Endothelial cell of hepatic sinusoid (primary cell): ENCODE data around the gene SEMA4A.
"Not testable (repeated sequence)": the region's sequence is repeated elsewhere in the genome, so short reads cannot be mapped to it uniquely, and the experiment has no call there.

Experiments
- in situ Hi-C: cut with HindIII; loops from 2 replicates; pipeline ENCODE4 v1.10.0; 2017; ENCODE audit warnings: low sequenced_read_pairs

SEMA4A gene

GRCh38 chr1:156155756-156156510 is 2.5 kb downstream of the SEMA4A start:
- in situ Hi-C loops, result no loop called here

DNA sequence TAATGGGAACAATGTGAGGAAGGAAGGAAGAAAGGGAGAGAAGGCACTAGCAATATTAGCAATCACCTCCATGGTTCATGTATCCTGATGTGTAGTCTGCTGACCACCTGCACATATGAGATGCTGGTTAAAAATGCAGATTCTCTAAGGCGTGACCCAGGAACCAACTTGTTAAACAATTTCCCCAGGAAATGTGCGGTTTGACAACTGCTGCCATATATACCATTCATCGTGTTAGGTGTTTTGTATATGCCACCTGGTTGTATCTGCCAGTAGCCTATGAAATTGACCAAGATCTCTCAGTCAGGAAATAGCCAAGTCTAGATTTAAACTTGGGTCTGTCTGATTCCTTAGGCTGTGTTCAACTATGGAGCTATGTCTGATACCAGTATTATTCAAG is 4.1 kb downstream of the SEMA4A start:
- in situ Hi-C loops, result no loop called here

- in situ Hi-C loops, result no loop called here
Observed at GRCh38 chr1:156157966-156158365, 4.6 kb downstream of the SEMA4A start.

DNA sequence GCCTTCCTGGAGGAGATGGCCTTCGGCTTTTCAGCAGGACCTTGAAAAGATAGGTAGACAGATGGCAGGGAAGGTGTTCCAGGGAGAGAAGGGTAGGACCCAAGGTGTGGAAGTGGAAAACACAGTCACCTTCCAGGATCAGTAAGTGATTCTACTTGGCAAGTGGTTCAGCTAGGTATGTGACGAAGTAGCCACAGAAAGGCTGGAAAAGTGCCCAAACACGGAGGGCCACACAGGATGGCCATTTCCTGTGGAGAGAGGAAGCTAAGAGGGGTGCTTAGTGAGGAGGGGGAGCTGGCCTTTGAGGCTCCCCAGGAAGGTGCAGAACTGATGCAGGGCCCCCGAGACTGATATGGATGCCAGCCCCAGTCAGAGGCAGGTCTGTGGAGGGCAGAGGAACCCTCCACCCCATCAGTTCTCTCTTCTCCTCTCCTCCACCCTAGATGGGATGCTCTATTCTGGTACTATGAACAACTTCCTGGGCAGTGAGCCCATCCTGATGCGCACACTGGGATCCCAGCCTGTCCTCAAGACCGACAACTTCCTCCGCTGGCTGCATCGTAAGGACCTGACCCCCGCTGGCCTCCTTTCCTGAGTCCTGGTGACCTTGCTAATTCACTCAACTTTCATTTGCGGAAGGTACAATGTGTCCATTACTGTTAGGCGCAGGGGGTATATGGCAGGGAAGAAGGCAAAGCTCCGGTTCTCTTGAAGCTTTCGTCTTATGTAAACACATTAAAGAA is 6.8 kb downstream of the SEMA4A start:
- in situ Hi-C loops, result loop anchor here (10.0 kb wide), 1 partner anchor 65 kb away; no protein-coding TSS in a partner anchor

DNA sequence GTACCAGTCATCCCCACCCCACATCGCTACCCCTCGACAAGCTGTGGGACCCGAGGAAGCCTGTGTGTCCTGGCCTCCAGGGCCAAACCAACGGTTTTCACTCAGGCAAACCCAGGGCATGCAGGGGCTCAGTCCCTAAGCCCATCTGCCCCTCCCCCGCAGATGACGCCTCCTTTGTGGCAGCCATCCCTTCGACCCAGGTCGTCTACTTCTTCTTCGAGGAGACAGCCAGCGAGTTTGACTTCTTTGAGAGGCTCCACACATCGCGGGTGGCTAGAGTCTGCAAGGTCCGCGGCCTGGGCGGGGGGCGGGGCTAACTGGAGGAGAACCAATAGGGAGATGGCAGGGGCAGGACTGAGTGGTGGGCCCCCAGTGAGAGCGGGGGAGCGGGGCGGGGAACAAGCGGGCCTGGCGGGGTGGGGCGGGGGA is 7.4 kb downstream of the SEMA4A start:
- in situ Hi-C loops, result loop anchor here (10.0 kb wide), 1 partner anchor 64 kb away; no protein-coding TSS in a partner anchor

DNA sequence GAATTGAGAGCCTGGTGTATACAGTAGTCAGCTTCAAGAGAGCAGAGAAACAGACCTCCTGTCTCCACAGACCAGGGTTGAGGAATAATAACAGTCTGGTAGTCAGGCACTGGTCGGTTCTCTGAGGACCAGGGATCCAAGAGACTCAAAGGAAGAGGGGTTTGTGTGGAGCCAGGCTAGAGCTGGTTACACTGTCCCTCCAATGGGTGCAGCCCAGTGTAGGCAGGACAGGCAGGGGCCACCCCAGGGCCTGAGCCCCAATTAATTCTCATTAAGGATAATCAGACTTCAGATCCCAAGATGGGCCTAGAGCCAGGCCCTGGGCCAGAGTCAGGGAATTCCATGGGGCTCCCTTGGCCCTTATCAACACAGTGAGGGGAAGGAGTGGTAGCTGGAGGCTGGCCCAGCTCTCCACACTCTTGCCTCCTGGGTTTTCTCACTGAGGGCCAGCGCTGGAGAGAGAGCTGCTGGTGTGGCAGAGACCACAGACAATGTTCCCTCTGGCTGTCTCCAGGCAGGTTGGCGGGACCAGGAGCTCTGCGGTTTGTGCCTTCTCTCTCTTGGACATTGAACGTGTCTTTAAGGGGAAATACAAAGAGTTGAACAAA is 9.1 kb downstream of the SEMA4A start:
- in situ Hi-C loops, result loop anchor here (10.0 kb wide), 1 partner anchor 62 kb away; no protein-coding TSS in a partner anchor

GRCh38 chr1:156163712-156164111 is 10.3 kb downstream of the SEMA4A start:
- in situ Hi-C loops, result loop anchor here (10.0 kb wide), 1 partner anchor 61 kb away; no protein-coding TSS in a partner anchor

GRCh38 chr1:156164125-156164831 is 10.9 kb downstream of the SEMA4A start:
- in situ Hi-C loops, result loop anchor here (10.0 kb wide), 1 partner anchor 61 kb away; no protein-coding TSS in a partner anchor

- in situ Hi-C loops, result loop anchor here (10.0 kb wide), 1 partner anchor 60 kb away; no protein-coding TSS in a partner anchor
Observed at GRCh38 chr1:156165083-156165482, 11.7 kb downstream of the SEMA4A start.

DNA sequence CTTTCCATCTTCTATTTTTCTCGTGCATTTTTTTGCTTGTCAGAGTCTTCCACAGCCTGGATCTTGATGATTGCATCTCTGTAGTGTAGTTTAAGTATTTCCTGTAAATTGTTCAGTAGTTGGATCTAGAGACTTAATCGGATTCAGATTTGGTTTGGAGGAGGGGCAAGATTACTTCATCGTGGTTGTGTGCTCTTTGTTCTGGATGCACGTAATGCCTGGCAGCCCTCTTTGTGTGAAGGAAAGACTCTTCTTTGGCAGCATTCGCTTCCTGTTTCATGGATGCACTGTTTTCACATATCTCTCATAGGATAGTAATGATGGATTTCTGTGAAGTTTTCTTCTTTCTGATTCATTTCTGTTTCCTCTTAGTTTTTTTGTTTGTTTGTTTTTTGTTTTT is 14.2 kb downstream of the SEMA4A start:
- in situ Hi-C loops, result loop anchor here (10.0 kb wide), 1 partner anchor 57 kb away; no protein-coding TSS in a partner anchor

DNA sequence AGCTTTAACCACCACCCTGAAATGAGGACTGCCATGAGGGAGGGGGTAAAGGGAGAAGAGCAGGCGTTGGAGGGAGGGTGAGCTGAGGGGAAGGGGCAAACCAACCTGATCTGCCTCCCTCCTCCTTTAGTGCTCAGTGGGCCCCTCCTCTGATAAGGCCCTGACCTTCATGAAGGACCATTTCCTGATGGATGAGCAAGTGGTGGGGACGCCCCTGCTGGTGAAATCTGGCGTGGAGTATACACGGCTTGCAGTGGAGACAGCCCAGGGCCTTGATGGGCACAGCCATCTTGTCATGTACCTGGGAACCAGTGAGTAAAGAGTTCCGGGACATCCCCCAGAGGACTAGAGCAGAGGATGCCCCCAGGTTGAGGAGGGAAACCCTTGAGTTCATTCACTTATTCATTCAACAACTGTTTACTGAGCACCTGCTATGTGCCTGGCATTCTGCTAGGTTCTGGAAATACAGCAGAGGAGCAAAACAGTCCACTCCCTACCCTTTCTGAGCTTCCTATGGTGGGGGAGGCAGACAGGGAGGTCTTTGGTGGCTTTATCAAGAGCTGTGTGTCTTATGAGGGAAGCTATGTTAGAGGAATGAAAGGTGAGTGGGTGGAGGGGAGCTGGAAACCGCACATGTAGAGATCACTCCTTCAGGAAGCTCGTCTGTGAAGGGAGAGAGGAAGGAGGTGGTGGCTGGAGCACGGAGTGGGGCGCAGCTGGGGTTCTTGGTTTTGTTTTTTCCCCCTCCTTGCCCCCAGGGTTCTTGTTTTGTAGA is 19.5 kb downstream of the SEMA4A start:
- in situ Hi-C loops, result no loop called here

GRCh38 chr1:156176610-156177210 is 23.3 kb downstream of the SEMA4A start:
- in situ Hi-C loops, result no loop called here

- in situ Hi-C loops, result no loop called here
Observed at GRCh38 chr1:156177919-156178654, 24.7 kb downstream of the SEMA4A start.

DNA sequence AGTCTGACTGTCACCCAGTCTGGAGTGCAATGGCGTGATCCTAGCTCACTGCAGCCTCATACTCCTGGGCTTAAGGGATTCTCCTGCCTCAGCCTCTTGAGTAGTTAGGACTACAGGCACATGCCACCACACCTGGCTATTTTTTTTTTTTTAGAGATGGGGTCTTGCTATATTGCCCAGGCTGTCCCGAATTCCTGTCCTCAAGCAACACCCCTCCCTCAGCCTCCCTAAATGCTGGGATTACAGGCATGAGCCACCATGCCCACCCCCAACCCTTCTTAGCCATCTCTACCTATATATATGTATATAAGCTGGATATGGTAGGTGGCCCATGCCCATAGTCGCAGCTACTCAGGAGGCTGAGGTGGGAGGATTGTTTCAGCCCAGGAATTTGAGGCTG is 27.1 kb downstream of the SEMA4A start:
- in situ Hi-C loops, result no loop called here

GRCh38 chr1:156181391-156181924 is 28.1 kb downstream of the SEMA4A start:
- in situ Hi-C loops, result not testable (repeated sequence)

DNA sequence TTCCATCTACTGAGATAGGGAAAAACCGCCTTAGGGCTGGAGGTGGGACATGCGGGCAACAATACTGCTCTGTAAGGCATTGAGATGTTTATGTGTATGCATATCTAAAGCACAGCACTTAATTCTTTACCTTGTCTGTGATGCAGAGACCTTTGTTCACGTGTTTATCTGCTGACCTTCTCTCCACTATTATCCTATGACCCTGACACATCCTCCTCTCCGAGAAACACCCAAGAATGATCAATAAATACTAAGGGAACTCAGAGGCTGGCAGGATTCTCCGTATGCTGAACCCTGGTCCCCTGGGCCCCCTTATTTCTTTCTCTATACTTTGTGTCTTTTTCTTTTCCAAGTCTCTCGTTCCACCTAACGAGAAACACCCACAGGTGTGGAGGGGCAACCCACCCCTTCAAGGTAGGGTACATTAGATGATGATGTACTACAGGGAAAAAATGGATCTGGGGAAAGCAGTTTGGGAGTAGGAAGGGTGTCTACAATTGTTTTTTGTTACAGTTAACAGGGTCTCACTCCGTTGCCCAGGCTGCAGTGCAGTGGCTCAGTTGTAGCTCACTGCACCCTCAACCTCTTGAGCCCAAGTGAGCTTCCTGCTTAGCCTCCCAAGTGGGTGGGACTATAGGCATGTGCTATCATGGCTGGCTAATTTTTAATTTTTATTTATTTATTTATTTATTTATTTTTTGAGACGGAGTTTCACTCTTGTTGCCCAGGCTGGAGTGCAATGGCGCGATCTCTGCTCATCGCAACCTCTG is 28.8 kb downstream of the SEMA4A start:
- in situ Hi-C loops, result not testable (repeated sequence)

- in situ Hi-C loops, result not testable (repeated sequence)
Observed at GRCh38 chr1:156186347-156187177, 33.2 kb downstream of the SEMA4A start.
